Measurements from ENCODE around the gene PLA2G4C.

PLA2G4C gene

GRCh38 chr19:48053076-48053475, 57.5 kb downstream of the PLA2G4C start:
- no peak for DNase-seq

GRCh38 chr19:48051335-48052033, 59.1 kb downstream of the PLA2G4C start:
- no peak for DNase-seq

GRCh38 chr19:48044561-48044960, 66.1 kb downstream of the PLA2G4C start:
- DNase-seq: no peak

- DNase-seq: no peak
Observed at GRCh38 chr19:48043675-48044258, 66.8 kb downstream of the PLA2G4C start, which contains the start of gene CABP5. TSS of gene CABP5 (minus strand) at chr19:48044079. CDS start at chr19:48043922, 157 bp downstream.

- no peak for DNase-seq
Observed at GRCh38 chr19:48041877-48042580, 68.6 kb downstream of the PLA2G4C start.

GRCh38 chr19:48036765-48037164, 73.9 kb downstream of the PLA2G4C start:
- DNase-seq: no peak

- DNase-seq: no peak
Observed at GRCh38 chr19:48033604-48034003, 77.0 kb downstream of the PLA2G4C start.

- no peak for DNase-seq
Observed at GRCh38 chr19:48030073-48030472, 80.5 kb downstream of the PLA2G4C start.

GRCh38 chr19:48029431-48029830, 81.2 kb downstream of the PLA2G4C start:
- DNase-seq: no peak

- DNase-seq: no peak
Observed at GRCh38 chr19:48025480-48025879, 85.1 kb downstream of the PLA2G4C start.

GRCh38 chr19:48023518-48023917, 87.1 kb downstream of the PLA2G4C start:
- DNase-seq: no peak

GRCh38 chr19:48023011-48023410, 87.6 kb downstream of the PLA2G4C start:
- DNase-seq: no peak

GRCh38 chr19:48020686-48021085, 89.9 kb downstream of the PLA2G4C start:
- no peak for DNase-seq

GRCh38 chr19:48010932-48011758, 99.5 kb downstream of the PLA2G4C start:
- DNase-seq: no peak

- no peak for DNase-seq
Observed at GRCh38 chr19:48006762-48007161, 103.9 kb downstream of the PLA2G4C start.

GRCh38 chr19:48004236-48004635, 106.4 kb downstream of the PLA2G4C start:
- no peak for DNase-seq

GRCh38 chr19:48000846-48001245, 109.8 kb downstream of the PLA2G4C start:
- DNase-seq: no peak

- DNase-seq: no peak
Observed at GRCh38 chr19:47998800-47999199, 111.8 kb downstream of the PLA2G4C start.

Measured in fibroblast of skin of back (primary cell).